Hematopoietic multipotent progenitor cell (in vitro differentiated cells): Measurements from ENCODE around the gene REEP1. TPM values are rescaled to one million over a fixed set of nuclear protein-coding genes. Genes with fewer than 3 reads are reported as not detected.

Source experiments
- DNase-seq, 3 donors: peaks; one replicate each; pipeline ENCODE4 v3.0.0-alpha.2; 2011 to 2015; ENCODE audit warnings: low read depth in 2 of 3, low spot score in 2 of 3
- total RNA-seq: library from RNA; depleted of rRNA; stranded (reverse); fragments of >200 nt; gene quantifications from one replicate; pipeline ENCODE4 v1.2.3, GENCODE V29; 2012

REEP1 gene
- total RNA-seq, 1 donor, result under 0.01 TPM

DNA sequence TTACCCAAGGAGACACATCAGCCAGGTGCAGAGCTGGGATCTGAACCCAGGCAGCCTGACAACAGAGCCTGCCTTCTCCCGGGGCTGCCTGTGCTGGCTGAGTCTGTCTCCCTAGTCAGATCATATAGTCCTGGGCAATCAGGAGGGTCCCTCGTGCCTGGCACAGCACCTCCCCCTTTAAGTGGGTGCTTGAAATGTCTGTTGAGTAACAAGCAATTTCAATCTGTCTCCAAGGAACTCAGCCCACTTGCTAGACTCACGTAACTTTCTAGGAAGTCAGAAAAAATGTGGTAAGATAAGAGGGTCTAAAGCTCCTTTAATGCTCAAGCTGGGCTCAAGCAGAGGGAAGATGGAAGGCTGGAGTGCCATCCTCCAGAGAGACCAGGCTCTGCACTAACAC, 51.9 kb downstream of the REEP1 start:
- no peak for DNase-seq

DNA sequence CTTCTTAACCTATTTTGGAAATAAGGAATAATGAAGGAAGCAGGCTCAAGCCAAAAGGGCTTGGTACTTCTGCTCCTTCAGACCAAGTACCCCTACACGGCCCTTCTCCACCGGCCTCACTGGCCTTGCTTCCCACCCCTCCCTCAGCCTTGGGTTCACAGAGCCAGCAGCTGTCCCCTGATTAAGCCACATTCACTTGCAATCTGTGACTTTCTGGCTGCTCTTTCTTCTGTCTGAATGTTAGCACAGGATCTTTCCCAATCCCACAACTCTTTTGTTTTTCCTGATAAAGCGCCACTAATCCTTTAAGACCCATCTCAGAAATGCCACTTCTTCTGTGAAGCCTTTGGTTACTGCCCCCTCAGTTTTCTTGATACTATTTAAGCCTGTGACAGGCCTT, 52.4 kb downstream of the REEP1 start:
- no peak for DNase-seq

- DNase-seq, result no peak
Observed at GRCh38 chr2:86284401-86284841, 53.0 kb downstream of the REEP1 start.

DNA sequence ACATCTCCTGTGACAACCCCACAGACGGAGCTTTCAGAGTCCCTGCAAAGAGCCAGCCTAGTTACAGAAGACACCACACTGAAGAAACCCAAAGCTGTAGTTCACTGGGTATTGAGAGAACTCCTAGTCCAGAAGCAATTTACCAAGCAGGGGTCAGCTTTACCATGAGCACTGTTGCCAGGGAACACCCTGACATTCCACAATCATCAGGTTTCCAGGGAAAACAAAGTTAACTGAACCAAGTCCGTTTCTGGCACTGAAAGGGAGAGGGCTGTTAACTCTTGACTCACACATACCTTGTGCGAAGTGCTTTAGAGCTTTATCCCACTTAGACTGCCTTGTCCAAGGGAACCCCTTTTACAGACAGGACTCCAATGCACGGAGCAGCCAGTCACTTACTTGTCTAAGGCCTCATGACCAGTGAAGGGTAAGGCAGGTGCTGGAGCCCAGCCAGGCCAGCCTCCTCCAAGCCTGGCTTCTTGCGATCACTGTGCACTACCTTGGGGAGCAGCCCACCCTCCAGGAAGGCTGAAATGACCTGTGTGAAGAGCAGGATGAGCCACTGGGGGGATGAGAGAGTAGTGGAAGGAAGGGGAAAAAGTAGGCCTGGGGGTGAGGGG, 53.9 kb downstream of the REEP1 start:
- DNase-seq, result no peak

DNA sequence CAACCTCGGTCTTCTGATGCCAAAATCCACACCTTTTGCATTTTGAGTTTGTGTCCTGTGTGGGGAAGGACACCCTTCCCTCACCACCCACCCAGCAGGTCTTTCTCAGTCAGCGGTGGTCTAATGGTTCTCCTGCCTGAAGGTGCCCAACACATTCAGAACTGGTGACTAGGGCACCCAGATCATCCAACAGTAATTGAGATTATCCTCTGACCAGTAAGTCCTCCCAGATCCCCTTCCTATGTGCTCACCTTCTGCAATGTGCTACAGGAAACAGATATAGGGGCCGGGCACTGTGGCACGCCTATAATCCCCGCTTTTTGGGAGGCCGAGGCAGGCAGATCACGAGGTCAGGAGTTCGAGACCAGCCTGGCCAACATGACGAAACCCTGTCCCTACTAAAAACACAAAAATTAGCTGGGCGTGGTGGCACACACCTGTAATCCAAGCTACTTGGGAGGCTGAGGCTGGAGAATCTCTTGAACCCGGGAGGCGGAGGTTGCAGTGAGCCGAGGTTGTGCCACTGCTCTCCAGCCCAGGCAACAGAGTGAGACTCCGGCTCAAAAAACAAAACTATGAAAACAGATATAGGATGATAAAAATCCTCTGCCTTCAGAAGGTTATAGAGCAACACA, 56.2 kb downstream of the REEP1 start:
- no peak for DNase-seq

DNA sequence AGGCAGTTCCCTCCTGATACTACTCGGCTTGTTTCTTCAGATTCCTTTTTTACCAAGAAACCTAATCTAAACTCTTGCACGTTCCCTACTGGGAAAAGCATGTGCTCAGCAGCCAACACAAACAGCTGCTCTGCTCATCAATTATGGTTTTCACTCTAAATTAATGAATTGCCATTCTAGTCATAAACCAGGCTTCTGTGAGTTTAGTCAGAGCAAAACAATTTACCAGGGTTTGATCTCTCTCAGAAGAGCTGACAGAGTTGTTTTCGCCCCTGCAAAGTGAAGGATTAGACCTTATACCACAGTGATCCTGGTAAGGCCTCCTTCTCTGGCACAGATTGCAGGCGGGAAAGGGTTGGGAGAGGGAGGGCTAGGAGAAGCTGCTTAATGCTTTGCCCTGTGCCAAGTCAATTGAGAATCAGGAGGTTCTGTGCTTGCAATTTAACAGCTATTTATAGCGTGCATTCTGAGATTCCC, 57.2 kb downstream of the REEP1 start:
- DNase-seq, result no peak

GRCh38 chr2:86275962-86276361, 61.5 kb downstream of the REEP1 start:
- DNase-seq, result no peak

DNA sequence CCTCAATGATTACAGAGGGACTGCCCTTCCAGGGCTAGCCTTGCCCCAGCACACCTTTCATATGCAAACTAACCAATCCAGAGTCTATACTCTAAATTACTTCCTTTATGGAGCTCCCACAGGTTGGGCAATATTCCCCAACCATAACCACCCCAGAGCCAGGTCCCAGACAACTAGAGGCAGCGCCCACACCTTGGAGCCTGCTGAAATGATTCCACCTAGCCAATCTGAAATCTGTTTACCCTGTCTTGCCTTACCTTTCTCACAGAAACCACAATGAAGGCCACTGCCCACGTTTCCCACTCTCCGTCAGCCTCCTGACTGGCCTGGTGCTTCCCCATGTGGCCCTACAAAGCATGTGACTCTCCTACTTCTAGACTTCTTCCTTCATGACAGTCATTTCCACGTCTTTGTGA, 62.0 kb downstream of the REEP1 start:
- no peak for DNase-seq

GRCh38 chr2:86274918-86275275, 62.5 kb downstream of the REEP1 start:
- no peak for DNase-seq

DNA sequence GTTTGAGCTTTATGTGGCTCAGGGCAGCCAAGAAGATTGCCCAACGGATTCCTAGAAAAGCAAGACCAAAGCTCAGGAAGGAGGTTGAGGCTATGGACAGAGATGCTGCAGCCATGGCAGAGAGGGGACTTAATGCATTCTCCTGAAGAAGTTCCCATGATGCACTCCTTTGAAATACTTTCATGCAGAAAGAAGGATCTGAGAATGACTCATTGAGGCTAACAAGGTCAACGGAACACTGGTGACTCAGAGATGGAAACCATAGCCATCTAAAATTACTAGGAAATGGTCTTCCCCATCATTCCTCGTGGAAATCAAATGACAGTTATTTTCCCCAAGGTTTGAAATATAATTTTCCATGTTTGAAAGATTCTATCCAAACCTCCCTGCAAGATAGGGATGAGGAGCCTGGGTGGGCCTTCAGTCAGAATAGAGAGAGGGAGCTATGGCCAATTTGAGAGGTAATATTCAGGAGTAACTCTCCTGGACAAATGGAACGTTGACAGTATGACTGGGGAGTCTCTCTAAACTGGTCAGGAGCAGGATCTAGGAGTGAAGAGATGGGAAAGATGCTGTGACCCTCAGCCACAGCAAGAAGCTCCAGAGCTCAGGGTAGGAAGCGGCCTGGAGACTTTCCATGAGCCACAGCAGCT, 63.0 kb downstream of the REEP1 start:
- no peak for DNase-seq

GRCh38 chr2:86272111-86272510, 65.3 kb downstream of the REEP1 start:
- no peak for DNase-seq

GRCh38 chr2:86271248-86271647, 66.2 kb downstream of the REEP1 start:
- no peak for DNase-seq

DNA sequence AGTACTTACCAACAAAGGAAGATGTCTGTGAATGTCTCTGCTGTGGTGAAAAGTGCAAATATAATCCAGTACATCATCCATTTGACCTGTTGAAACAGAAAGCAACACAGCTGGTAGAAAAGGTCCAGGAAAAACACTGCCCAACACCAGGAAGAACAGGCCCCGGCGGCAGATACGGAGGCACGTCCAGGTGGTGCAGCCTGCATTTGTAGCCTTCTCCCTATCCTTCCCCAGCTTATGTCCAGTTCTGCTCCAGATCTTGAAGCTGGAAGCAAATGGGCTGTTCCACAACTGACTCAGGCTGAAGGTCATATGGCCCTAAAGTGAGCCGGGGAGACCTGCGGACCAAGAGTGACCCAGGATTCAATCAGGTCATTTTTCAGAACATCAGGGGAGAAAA, 73.5 kb downstream of the REEP1 start:
- DNase-seq, result no peak

DNA sequence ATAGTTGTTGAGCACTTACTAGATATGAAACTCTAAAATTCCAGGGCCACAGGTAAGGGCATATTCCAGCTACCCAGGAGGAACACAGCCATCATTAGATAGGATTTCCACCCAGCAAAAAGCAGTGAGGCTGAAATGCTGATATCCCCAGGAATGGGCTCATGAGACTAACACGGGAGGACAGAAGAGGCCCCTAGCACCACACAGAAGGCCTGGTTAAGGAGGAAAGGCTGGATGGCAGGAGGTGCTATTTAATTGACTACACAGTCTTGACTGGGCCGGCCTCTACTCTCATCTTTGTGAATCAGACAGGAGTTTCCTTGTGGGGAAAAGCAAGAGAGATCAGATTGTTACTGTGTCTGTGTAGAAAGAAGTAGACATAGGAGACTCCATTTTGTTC, 76.4 kb downstream of the REEP1 start:
- DNase-seq, result no peak

DNA sequence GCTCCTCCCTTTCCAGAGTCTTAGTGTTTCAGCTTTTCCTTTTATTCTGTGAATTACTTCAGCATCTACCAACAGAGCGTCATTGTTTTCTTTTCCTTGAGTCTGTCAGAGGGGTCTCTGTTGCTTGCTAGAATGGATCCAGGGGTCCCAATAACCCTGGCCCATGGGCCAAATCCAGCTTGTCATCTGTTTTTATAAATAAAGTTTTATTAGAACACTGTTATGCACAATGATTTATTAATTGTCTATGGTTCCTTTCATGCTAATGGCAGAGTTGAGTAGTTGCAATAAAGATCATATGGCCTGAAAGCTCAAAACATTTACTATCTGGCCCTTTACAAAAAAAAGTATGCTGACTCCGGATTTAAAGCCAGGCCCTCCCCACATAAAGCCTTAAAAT, 79.3 kb downstream of the REEP1 start:
- no peak for DNase-seq

- no peak for DNase-seq
Observed at GRCh38 chr2:86256982-86257381, 80.4 kb downstream of the REEP1 start.

- no peak for DNase-seq
Observed at GRCh38 chr2:86256300-86256699, 81.1 kb downstream of the REEP1 start.

DNA sequence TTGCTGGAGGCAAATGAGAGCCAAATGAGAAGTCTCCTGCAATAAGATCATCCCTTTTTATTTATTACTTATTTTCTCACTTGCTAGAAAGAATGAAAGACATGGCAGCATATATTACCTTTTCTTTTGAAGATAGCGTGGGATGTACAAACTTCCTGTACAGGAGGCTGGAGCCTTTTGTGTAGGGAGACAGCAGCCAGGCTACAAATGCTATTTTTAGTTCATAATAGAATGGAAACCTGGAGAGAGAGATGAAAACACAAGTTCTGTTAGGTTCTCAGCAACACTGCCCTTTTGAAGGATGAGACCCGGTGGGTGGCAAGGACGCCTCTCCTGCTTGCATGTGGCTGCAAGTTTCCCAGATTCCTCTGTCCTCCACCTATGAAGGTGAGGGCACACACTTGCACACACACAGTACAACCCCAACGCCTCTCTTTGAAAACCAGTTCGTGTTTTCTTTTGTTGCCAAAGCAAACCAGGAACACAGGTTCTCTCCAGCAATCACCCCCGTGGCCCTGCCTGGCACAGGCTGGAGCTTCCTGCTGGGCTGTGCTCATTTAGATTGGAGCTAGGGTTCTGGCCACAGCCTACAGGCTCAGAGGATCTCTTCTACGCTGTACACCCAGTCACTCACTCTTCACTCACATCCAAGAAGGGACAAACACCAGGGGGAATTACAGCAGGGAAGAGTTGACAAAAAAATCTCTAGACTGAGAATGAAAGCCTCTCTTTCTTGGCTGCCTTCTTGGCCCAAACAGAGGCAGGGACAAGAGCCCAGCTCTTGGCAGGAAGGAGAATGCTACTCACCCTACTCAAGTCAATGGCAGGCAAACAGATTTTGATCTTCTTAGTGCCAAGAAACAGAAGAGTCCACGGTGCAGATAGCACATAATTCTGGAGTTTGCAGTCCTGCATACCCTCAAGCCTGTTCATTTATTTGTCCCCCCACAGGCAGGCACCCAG, 82.6 kb downstream of the REEP1 start:
- DNase-seq, result no peak

- DNase-seq, result no peak
Observed at GRCh38 chr2:86253424-86253823, 84.0 kb downstream of the REEP1 start.

DNA sequence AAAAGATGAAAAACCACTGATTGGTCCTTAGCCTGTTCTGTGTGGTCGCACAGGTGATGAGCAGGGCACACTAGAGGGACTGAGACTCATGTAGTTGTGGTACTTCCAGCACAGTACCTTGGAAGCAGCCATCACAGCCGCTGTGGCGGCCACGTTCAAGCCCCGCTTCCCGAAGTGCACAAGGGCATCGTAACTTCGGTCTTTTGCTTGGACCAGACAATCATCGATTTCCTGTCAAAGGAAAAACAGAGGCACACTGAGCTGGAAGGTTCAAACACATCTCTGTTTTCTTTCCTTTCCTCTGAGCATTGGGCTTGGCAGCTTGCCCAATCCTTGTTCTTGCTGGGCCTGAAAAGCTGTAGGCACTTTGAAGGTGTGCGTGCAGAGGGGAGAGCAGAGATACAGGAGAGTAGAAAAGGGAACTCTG, 85.6 kb downstream of the REEP1 start:
- no peak for DNase-seq
